ENCODE data around the gene RUBCNL.
"Not testable (repeated sequence)": the region's sequence is repeated elsewhere in the genome, so short reads cannot be mapped to it uniquely, and the experiment has no call there.

Gene RUBCNL

GRCh38 chr13:46373623-46374022 is 13.4 kb downstream of the RUBCNL start:
- H3K36me3 ChIP-seq (ENCODE audit: control insufficient read depth, insufficient read depth, low read length) = no peaks in the 10 kb centered on the region
- no peak for DNase-seq (ENCODE audit: low read depth, low spot score)
- H3K27ac ChIP-seq (ENCODE audit: low read length) = no peak overlapping the region
- no peaks in the 10 kb centered on the region for H3K4me1 ChIP-seq (ENCODE audit: control insufficient read depth, insufficient read depth, low read length)
- no peak overlapping the region for H3K4me3 ChIP-seq (ENCODE audit: low read length)
- WGBS (ENCODE audit: insufficient coverage, insufficient read length) = no CpG with 5 or more reads among the region's 1 CpG
- H3K27me3 ChIP-seq (ENCODE audit: control insufficient read depth, insufficient read depth, low read length) = no peaks in the 10 kb centered on the region
- H3K9me3 ChIP-seq (ENCODE audit: control insufficient read depth, insufficient read depth, low read length) = no peaks in the 10 kb centered on the region

GRCh38 chr13:46372938-46373337 is 14.1 kb downstream of the RUBCNL start:
- not testable (repeated sequence) for H3K4me1 ChIP-seq (ENCODE audit: control insufficient read depth, insufficient read depth, low read length); DNase-seq (ENCODE audit: low read depth, low spot score); H3K27ac ChIP-seq (ENCODE audit: low read length); H3K9me3 ChIP-seq (ENCODE audit: control insufficient read depth, insufficient read depth, low read length); H3K36me3 ChIP-seq (ENCODE audit: control insufficient read depth, insufficient read depth, low read length); H3K27me3 ChIP-seq (ENCODE audit: control insufficient read depth, insufficient read depth, low read length); H3K4me3 ChIP-seq (ENCODE audit: low read length)
- no CpG with 5 or more reads among the region's 8 CpGs for WGBS (ENCODE audit: insufficient coverage, insufficient read length)

- Histone ChIP-seq H3K4me3 (ENCODE audit: low read length) (no peak overlapping the region), H3K27ac (ENCODE audit: low read length) (no peak overlapping the region), H3K36me3 (ENCODE audit: control insufficient read depth, insufficient read depth, low read length) (no peaks in the 10 kb centered on the region), H3K4me1 (ENCODE audit: control insufficient read depth, insufficient read depth, low read length) (no peaks in the 10 kb centered on the region), H3K9me3 (ENCODE audit: control insufficient read depth, insufficient read depth, low read length) (no peaks in the 10 kb centered on the region), H3K27me3 (ENCODE audit: control insufficient read depth, insufficient read depth, low read length) (no peaks in the 10 kb centered on the region)
- no peak for DNase-seq (ENCODE audit: low read depth, low spot score)
- no CpG with 5 or more reads among the region's 9 CpGs for WGBS (ENCODE audit: insufficient coverage, insufficient read length)
These were observed 15.0 kb downstream of the RUBCNL start for GRCh38 chr13:46372071-46372470.

GRCh38 chr13:46369506-46370277 is 17.4 kb downstream of the RUBCNL start:
- no peak overlapping the region for H3K27ac ChIP-seq (ENCODE audit: low read length)
- H3K4me1 ChIP-seq (ENCODE audit: control insufficient read depth, insufficient read depth, low read length) = no peaks in the 10 kb centered on the region
- no peak for DNase-seq (ENCODE audit: low read depth, low spot score)
- H3K36me3 ChIP-seq (ENCODE audit: control insufficient read depth, insufficient read depth, low read length) = no peaks in the 10 kb centered on the region
- H3K4me3 ChIP-seq (ENCODE audit: low read length) = no peak overlapping the region
- no peaks in the 10 kb centered on the region for H3K27me3 ChIP-seq (ENCODE audit: control insufficient read depth, insufficient read depth, low read length)
- no peaks in the 10 kb centered on the region for H3K9me3 ChIP-seq (ENCODE audit: control insufficient read depth, insufficient read depth, low read length)
- WGBS (ENCODE audit: insufficient coverage, insufficient read length) = no CpG with 5 or more reads among the region's 4 CpGs

- no peak overlapping the region for H3K27ac ChIP-seq (ENCODE audit: low read length)
These were observed 19.3 kb downstream of the RUBCNL start for GRCh38 chr13:46367617-46368327.

GRCh38 chr13:46361276-46361934 is 25.6 kb downstream of the RUBCNL start:
- Histone ChIP-seq H3K27me3 (ENCODE audit: control insufficient read depth, insufficient read depth, low read length) (no peaks in the 10 kb centered on the region), H3K9me3 (ENCODE audit: control insufficient read depth, insufficient read depth, low read length) (no peaks in the 10 kb centered on the region), H3K36me3 (ENCODE audit: control insufficient read depth, insufficient read depth, low read length) (no peaks in the 10 kb centered on the region), H3K4me3 (ENCODE audit: low read length) (no peak overlapping the region), H3K27ac (ENCODE audit: low read length) (no peak overlapping the region), H3K4me1 (ENCODE audit: control insufficient read depth, insufficient read depth, low read length) (no peaks in the 10 kb centered on the region)
- DNase-seq (ENCODE audit: low read depth, low spot score) = no peak
- no CpG with 5 or more reads among the region's 7 CpGs for WGBS (ENCODE audit: insufficient coverage, insufficient read length)

More at GRCh38 chr13:46367617-46368327, 19.3 kb downstream of the RUBCNL start:
- WGBS (ENCODE audit: insufficient coverage, insufficient read length) = no CpG with 5 or more reads among the region's 3 CpGs
- no peaks in the 10 kb centered on the region for H3K4me1 ChIP-seq (ENCODE audit: control insufficient read depth, insufficient read depth, low read length)
- no peak for DNase-seq (ENCODE audit: low read depth, low spot score)
- H3K4me3 ChIP-seq (ENCODE audit: low read length) = no peak overlapping the region
- no peaks in the 10 kb centered on the region for H3K36me3 ChIP-seq (ENCODE audit: control insufficient read depth, insufficient read depth, low read length)
- H3K27me3 ChIP-seq (ENCODE audit: control insufficient read depth, insufficient read depth, low read length) = no peaks in the 10 kb centered on the region
- H3K9me3 ChIP-seq (ENCODE audit: control insufficient read depth, insufficient read depth, low read length) = no peaks in the 10 kb centered on the region

- Histone ChIP-seq H3K4me1 (ENCODE audit: control insufficient read depth, insufficient read depth, low read length) (no peaks in the 10 kb centered on the region), H3K9me3 (ENCODE audit: control insufficient read depth, insufficient read depth, low read length) (no peaks in the 10 kb centered on the region), H3K27me3 (ENCODE audit: control insufficient read depth, insufficient read depth, low read length) (no peaks in the 10 kb centered on the region), H3K4me3 (ENCODE audit: low read length) (no peak overlapping the region), H3K27ac (ENCODE audit: low read length) (no peak overlapping the region), H3K36me3 (ENCODE audit: control insufficient read depth, insufficient read depth, low read length) (no peaks in the 10 kb centered on the region)
- WGBS (ENCODE audit: insufficient coverage, insufficient read length) = no CpG with 5 or more reads among the region's 3 CpGs
- no peak for DNase-seq (ENCODE audit: low read depth, low spot score)
These were observed 26.4 kb downstream of the RUBCNL start for GRCh38 chr13:46360604-46361003.

- no CpG with 5 or more reads among the region's 1 CpG for WGBS (ENCODE audit: insufficient coverage, insufficient read length)
These were observed 27.3 kb downstream of the RUBCNL start for GRCh38 chr13:46359714-46360113.

GRCh38 chr13:46355901-46356590 is 31.0 kb downstream of the RUBCNL start:
- no peak for DNase-seq (ENCODE audit: low read depth, low spot score)
- no peak overlapping the region for H3K27ac ChIP-seq (ENCODE audit: low read length)
- H3K4me1 ChIP-seq (ENCODE audit: control insufficient read depth, insufficient read depth, low read length) = no peaks in the 10 kb centered on the region
- no peak overlapping the region for H3K4me3 ChIP-seq (ENCODE audit: low read length)
- H3K9me3 ChIP-seq (ENCODE audit: control insufficient read depth, insufficient read depth, low read length) = no peaks in the 10 kb centered on the region
- no CpG with 5 or more reads among the region's 11 CpGs for WGBS (ENCODE audit: insufficient coverage, insufficient read length)
- no peaks in the 10 kb centered on the region for H3K27me3 ChIP-seq (ENCODE audit: control insufficient read depth, insufficient read depth, low read length)
- H3K36me3 ChIP-seq (ENCODE audit: control insufficient read depth, insufficient read depth, low read length) = no peaks in the 10 kb centered on the region

More at GRCh38 chr13:46359714-46360113, 27.3 kb downstream of the RUBCNL start:
- no peak for DNase-seq (ENCODE audit: low read depth, low spot score)
- H3K27me3 ChIP-seq (ENCODE audit: control insufficient read depth, insufficient read depth, low read length) = no peaks in the 10 kb centered on the region
- H3K4me3 ChIP-seq (ENCODE audit: low read length) = no peak overlapping the region
- no peaks in the 10 kb centered on the region for H3K4me1 ChIP-seq (ENCODE audit: control insufficient read depth, insufficient read depth, low read length)
- no peaks in the 10 kb centered on the region for H3K36me3 ChIP-seq (ENCODE audit: control insufficient read depth, insufficient read depth, low read length)
- H3K27ac ChIP-seq (ENCODE audit: low read length) = no peak overlapping the region
- no peaks in the 10 kb centered on the region for H3K9me3 ChIP-seq (ENCODE audit: control insufficient read depth, insufficient read depth, low read length)

- no peak overlapping the region for H3K27ac ChIP-seq (ENCODE audit: low read length)
- H3K9me3 ChIP-seq (ENCODE audit: control insufficient read depth, insufficient read depth, low read length) = no peaks in the 10 kb centered on the region
- H3K4me1 ChIP-seq (ENCODE audit: control insufficient read depth, insufficient read depth, low read length) = no peaks in the 10 kb centered on the region
- no peak for DNase-seq (ENCODE audit: low read depth, low spot score)
- no peak overlapping the region for H3K4me3 ChIP-seq (ENCODE audit: low read length)
- no CpG with 5 or more reads among the region's 5 CpGs for WGBS (ENCODE audit: insufficient coverage, insufficient read length)
- H3K27me3 ChIP-seq (ENCODE audit: control insufficient read depth, insufficient read depth, low read length) = no peaks in the 10 kb centered on the region
- H3K36me3 ChIP-seq (ENCODE audit: control insufficient read depth, insufficient read depth, low read length) = no peaks in the 10 kb centered on the region
These were observed 32.0 kb downstream of the RUBCNL start for GRCh38 chr13:46355088-46355468.
